A673 (cell line): ENCODE data around the gene EHD4.

Experiments
- EZH2 ChIP-seq: fragments of 200-600 bp; sonication (generic); IDR thresholded peaks from 2 replicates; pipeline ENCODE4 v1.6.1; 2017; ENCODE audit warnings: borderline replicate concordance, low read depth, mild to moderate bottlenecking, mixed read lengths, antibody characterized with exemption, low read length; ENCODE audit not compliant: poor library complexity, severe bottlenecking
- TF ChIP-seq, protein P1 (sequence below): fragments of 300-800, 200-600 bp; sonication (generic); conservative IDR thresholded peaks from 2 replicates; pipeline ENCODE4 v1.5.1; 2017; ENCODE audit warnings: low read depth, mild to moderate bottlenecking, antibody characterized with exemption, low read length, moderate library complexity, mixed read lengths

DNA sequence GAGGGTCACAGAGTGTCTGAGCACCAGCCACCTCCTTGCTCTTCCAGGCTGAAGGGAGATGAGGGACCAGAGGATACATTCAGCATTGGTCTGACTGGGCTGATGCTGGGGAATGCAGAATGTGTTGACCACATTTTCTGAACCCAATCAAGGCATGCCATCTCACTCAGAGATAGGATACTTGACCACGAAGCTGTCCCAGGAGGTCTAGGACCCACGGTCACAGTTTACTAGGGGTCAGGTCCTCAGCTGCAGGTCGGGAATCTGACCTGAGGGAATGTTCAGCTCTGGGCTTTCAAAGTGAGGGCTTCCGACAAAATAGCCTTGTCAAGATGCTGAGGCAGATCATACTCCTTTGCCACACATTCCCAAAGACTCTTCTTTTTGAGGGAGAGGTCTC, 28.9 kb upstream of the EHD4 start:
- TF ChIP-seq, protein P1, sequence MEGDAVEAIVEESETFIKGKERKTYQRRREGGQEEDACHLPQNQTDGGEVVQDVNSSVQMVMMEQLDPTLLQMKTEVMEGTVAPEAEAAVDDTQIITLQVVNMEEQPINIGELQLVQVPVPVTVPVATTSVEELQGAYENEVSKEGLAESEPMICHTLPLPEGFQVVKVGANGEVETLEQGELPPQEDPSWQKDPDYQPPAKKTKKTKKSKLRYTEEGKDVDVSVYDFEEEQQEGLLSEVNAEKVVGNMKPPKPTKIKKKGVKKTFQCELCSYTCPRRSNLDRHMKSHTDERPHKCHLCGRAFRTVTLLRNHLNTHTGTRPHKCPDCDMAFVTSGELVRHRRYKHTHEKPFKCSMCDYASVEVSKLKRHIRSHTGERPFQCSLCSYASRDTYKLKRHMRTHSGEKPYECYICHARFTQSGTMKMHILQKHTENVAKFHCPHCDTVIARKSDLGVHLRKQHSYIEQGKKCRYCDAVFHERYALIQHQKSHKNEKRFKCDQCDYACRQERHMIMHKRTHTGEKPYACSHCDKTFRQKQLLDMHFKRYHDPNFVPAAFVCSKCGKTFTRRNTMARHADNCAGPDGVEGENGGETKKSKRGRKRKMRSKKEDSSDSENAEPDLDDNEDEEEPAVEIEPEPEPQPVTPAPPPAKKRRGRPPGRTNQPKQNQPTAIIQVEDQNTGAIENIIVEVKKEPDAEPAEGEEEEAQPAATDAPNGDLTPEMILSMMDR: no peak
- no peak for TF ChIP-seq EZH2
